ENCODE data around the gene PITPNC1. TPM values are rescaled to one million over a fixed set of nuclear protein-coding genes. Genes with fewer than 3 reads are reported as not detected.
A peak's percentile ranks its signal among the peaks of the same experiment; 100 is the strongest.

The PITPNC1 gene
- total and polyA plus RNA-seq, 2 of the 13 experiments (the other 11 are each of a cell fraction or from before 2014, with no cell fraction given): 4.1 to 5.7 TPM

GRCh38 chr17:67717624-67718324 lies 340.7 kb downstream of the PITPNC1 start, which contains the start of gene NOL11 (continued):
- TF ChIP-seq BCLAF1 (IDR thresholded peaks at IDR 0.05) (no peak), ZNF556 (CRISPR knock-in tag; IDR thresholded peaks at IDR 0.05; ENCODE audit: borderline replicate concordance) (peak; percentile 90; the same call in 1 of the 2 replicates), SP140L (CRISPR knock-in tag; IDR thresholded peaks at IDR 0.05; ENCODE audit: borderline replicate concordance) (no peak; the same call in 1 of the 2 replicates), PCBP2 (optimal IDR thresholded peaks at IDR 0.05; ENCODE audit: low read depth, low read length, poor library complexity, severe bottlenecking) (no peak), ZNF275 (CRISPR knock-in tag; IDR thresholded peaks at IDR 0.05; ENCODE audit: borderline replicate concordance) (peak; percentile 97; the same call in 1 of the 2 replicates), JUND (CRISPR knock-in tag; IDR thresholded peaks at IDR 0.05) (peak; percentile 54), E2F2 (CRISPR knock-in tag; IDR thresholded peaks at IDR 0.05; ENCODE audit: borderline replicate concordance) (peak; percentile 89; the same call in 1 of the 2 replicates), MAFK (conservative IDR thresholded peaks at IDR 0.05 in 1 of 2, IDR thresholded peaks at IDR 0.05 in 1 of 2; ENCODE audit: low read length in 2 of 2) (0 out of 4 replicates have a peak, but pooled peaks of 1 of the 2 experiments have one; percentile 8), MXD1 (CRISPR knock-in tag; IDR thresholded peaks at IDR 0.05) (peak; percentile 76), ZNF256 (CRISPR knock-in tag; conservative IDR thresholded peaks at IDR 0.05) (peak; percentile 82; the same call in 1 of the 2 replicates), TFAP4 (IDR thresholded peaks at IDR 0.05; ENCODE audit: borderline replicate concordance, low read depth) (peak; percentile 58), RBAK (CRISPR knock-in tag; IDR thresholded peaks at IDR 0.05) (no peak), REST (IDR thresholded peaks at IDR 0.05; ENCODE audit: borderline replicate concordance in 1 of 2, low read depth in 1 of 2, low read length in 2 of 2) (0 out of 4 replicates have a peak, but pooled peaks of 1 of the 2 experiments have one; percentile 6), MED8 (CRISPR knock-in tag; IDR thresholded peaks at IDR 0.05; ENCODE audit: insufficient replicate concordance) (peak; percentile 63)
